Measurements from ENCODE around the gene WFDC6. TPM values are rescaled to one million over a fixed set of nuclear protein-coding genes. Genes with fewer than 3 reads are reported as not detected.
"Not testable (repeated sequence)": the region's sequence is repeated elsewhere in the genome, so short reads cannot be mapped to it uniquely, and the experiment has no call there.

WFDC6 gene
- total RNA-seq (2014; rRNA removed; shearing (Covaris generic); ENCODE audit: low replicate concordance): not detected in 2 replicates

DNA sequence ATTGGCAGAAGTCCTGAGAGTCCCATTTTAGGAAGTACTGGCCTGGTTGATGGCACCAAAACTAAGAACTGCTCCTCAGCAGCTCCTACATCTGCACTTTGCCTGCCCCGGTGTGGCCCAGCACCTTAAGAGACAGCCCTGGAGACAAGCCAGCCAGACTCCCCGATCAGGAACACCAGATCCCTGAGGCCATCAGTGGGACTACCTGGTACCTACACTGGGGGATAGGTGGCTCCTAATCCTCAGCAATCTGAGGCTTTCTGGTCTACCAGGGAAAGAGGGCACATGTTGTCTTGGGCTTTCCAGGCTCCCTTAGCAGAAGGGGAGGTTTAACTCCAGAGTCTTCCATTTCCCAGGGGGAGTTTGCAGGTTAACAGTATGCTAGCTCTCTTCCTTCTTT is at the start of gene WFDC6:
Gene WFDC6 (minus strand): TSS at position 101 of the 400 bp plus-strand sequence. CDS start 75 bp downstream, at position 26.
- no peaks in the 10 kb centered on the region for H3K27me3 ChIP-seq (ENCODE audit: low read length)
- DNase-seq: no peak
- no peaks in the 10 kb centered on the region for H3K4me1 ChIP-seq (ENCODE audit: low read length)
- H3K4me3 ChIP-seq (ENCODE audit: low read length): no peak within 1 kb of the TSS
- H3K27ac ChIP-seq (ENCODE audit: low read length): no peak within 1 kb of the TSS
- H3K4me2 ChIP-seq (ENCODE audit: low read depth, low read length, poor library complexity, severe bottlenecking): no peak within 1 kb of the TSS
- no peaks in the 10 kb centered on the region for H3K9me2 ChIP-seq (replicated peaks; ENCODE audit: insufficient read depth, low read length)
- no peaks in the 10 kb centered on the region for H3K79me2 ChIP-seq (ENCODE audit: low read length)
- H3K9ac ChIP-seq (ENCODE audit: low read length): no peak within 1 kb of the TSS
- no peaks in the 10 kb centered on the region for H3K9me3 ChIP-seq (ENCODE audit: low read length)
- no peak within 1 kb of the TSS for H2AFZ ChIP-seq (ENCODE audit: low read length)
- no peaks in the 10 kb centered on the region for H4K20me1 ChIP-seq (ENCODE audit: insufficient read depth, low read depth, low read length)
- no peaks in the 10 kb centered on the region for H3K36me3 ChIP-seq (ENCODE audit: insufficient read depth, low read length)

DNA sequence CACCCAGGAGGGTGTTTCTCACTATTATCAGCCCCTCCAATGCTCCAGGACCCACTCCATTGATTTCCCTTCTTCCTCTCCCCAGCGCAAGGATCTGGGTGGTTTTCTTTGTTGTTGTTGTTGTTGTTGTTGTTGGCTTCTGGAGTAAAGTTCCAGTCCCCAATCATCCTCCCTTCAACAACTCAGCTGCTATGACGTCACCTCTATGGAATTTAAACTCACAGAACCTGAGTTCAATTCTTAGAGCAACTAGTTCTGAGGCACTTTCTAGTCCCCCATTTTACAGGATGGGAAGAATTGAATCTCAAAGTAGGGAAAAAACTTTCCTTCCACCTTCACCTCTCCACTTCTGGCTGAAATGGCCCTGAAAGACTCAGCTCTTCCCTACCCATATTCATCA is 49.5 kb upstream of the WFDC6 start:
- no peak for DNase-seq
- Histone ChIP-seq H3K9me3 (ENCODE audit: low read length) (no peaks in the 10 kb centered on the region), H3K4me3 (ENCODE audit: low read length) (no peak overlapping the region), H4K20me1 (ENCODE audit: insufficient read depth, low read depth, low read length) (no peaks in the 10 kb centered on the region), H3K27me3 (ENCODE audit: low read length) (no peaks in the 10 kb centered on the region), H3K4me2 (ENCODE audit: low read depth, low read length, poor library complexity, severe bottlenecking) (no peak overlapping the region), H3K27ac (ENCODE audit: low read length) (no peak overlapping the region), H3K9ac (ENCODE audit: low read length) (no peak overlapping the region), H3K79me2 (ENCODE audit: low read length) (no peaks in the 10 kb centered on the region), H3K36me3 (ENCODE audit: insufficient read depth, low read length) (no peaks in the 10 kb centered on the region), H2AFZ (ENCODE audit: low read length) (no peak overlapping the region), H3K4me1 (ENCODE audit: low read length) (no peaks in the 10 kb centered on the region), H3K9me2 (replicated peaks; ENCODE audit: insufficient read depth, low read length) (no peaks in the 10 kb centered on the region)

- H3K9me3 ChIP-seq (ENCODE audit: low read length); H3K4me3 ChIP-seq (ENCODE audit: low read length); H3K9ac ChIP-seq (ENCODE audit: low read length); H3K4me2 ChIP-seq (ENCODE audit: low read depth, low read length, poor library complexity, severe bottlenecking); H2AFZ ChIP-seq (ENCODE audit: low read length); H4K20me1 ChIP-seq (ENCODE audit: insufficient read depth, low read depth, low read length); DNase-seq; H3K9me2 ChIP-seq (replicated peaks; ENCODE audit: insufficient read depth, low read length); H3K36me3 ChIP-seq (ENCODE audit: insufficient read depth, low read length); H3K79me2 ChIP-seq (ENCODE audit: low read length); H3K27ac ChIP-seq (ENCODE audit: low read length); H3K27me3 ChIP-seq (ENCODE audit: low read length); H3K4me1 ChIP-seq (ENCODE audit: low read length): not testable (repeated sequence)
Measured at GRCh38 chr20:45585986-45586385, 46.7 kb upstream of the WFDC6 start.

DNA sequence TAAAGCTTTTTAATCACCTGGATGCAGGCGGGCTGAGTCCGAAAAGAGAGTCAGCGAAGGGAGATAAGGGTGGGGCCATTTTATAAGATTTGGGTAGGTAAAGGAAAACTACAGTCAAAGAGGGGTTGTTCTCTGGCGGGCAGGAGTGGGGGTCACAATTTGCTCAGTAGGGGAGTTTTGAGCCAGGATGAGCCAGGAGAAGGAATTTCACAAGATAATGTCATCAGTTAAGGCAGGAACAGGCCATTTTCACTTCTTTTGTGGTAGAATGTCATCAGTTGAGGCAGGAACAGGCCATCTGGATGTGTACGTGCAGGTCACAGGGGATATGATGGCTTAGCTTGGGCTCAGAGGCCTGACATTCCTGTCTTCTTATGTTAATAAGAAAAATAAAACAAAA is 45.0 kb upstream of the WFDC6 start:
- not testable (repeated sequence) for H3K27ac ChIP-seq (ENCODE audit: low read length); H3K9me3 ChIP-seq (ENCODE audit: low read length); H2AFZ ChIP-seq (ENCODE audit: low read length)

DNA sequence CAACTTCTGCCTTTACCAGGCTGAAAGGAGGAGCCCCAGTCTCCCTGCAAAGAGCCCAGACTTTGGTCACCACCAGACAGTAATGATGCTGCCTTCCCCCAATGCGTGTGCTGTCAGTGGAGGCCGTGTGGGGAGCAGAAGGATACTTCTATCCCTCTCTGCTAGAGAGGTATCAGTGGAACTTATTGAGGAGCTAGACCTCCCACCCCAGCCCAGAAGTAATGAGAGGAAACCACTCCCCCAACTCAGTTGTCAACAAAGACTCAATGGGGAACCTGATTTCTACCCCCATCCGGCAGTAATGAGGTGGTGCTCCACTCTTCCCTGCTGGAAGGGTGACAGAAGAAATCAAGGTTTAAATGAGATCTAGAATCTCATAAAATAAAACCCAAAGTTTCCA is 44.2 kb upstream of the WFDC6 start:
- Histone ChIP-seq H3K27ac (ENCODE audit: low read length) (no peak overlapping the region), H2AFZ (ENCODE audit: low read length) (no peak overlapping the region), H3K4me1 (ENCODE audit: low read length) (no peaks in the 10 kb centered on the region), H3K9me3 (ENCODE audit: low read length) (no peaks in the 10 kb centered on the region), H3K9me2 (replicated peaks; ENCODE audit: insufficient read depth, low read length) (no peaks in the 10 kb centered on the region), H3K4me3 (ENCODE audit: low read length) (no peak overlapping the region), H3K4me2 (ENCODE audit: low read depth, low read length, poor library complexity, severe bottlenecking) (no peak overlapping the region), H3K79me2 (ENCODE audit: low read length) (no peaks in the 10 kb centered on the region), H3K36me3 (ENCODE audit: insufficient read depth, low read length) (no peaks in the 10 kb centered on the region), H4K20me1 (ENCODE audit: insufficient read depth, low read depth, low read length) (no peaks in the 10 kb centered on the region), H3K27me3 (ENCODE audit: low read length) (no peaks in the 10 kb centered on the region), H3K9ac (ENCODE audit: low read length) (no peak overlapping the region)
- DNase-seq: no peak

More for the DNA sequence above, 45.0 kb upstream of the WFDC6 start:
- not testable (repeated sequence) for H3K4me1 ChIP-seq (ENCODE audit: low read length); H3K4me2 ChIP-seq (ENCODE audit: low read depth, low read length, poor library complexity, severe bottlenecking); H4K20me1 ChIP-seq (ENCODE audit: insufficient read depth, low read depth, low read length); H3K9me2 ChIP-seq (replicated peaks; ENCODE audit: insufficient read depth, low read length); H3K36me3 ChIP-seq (ENCODE audit: insufficient read depth, low read length); H3K4me3 ChIP-seq (ENCODE audit: low read length); H3K79me2 ChIP-seq (ENCODE audit: low read length); DNase-seq; H3K9ac ChIP-seq (ENCODE audit: low read length); H3K27me3 ChIP-seq (ENCODE audit: low read length)

DNA sequence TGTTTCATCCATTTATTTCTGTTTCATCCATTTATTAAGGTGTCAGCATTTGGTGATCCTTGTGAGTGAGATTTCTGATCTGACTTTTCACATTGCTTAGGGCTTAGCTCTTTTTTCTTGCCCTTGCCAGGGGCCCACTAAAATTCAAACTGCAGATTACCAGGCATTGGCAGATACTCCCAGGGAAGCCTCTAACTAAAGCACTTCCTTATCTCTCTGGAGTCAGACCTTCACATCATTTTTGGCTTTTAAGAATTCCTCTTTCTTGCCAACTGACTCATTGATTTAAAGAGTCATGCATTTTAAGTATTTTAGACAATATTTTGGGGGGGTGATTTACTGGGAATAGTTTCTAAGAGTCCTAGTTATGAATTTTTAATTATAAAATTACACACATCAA is 42.4 kb upstream of the WFDC6 start:
- no peaks in the 10 kb centered on the region for H3K9me2 ChIP-seq (replicated peaks; ENCODE audit: insufficient read depth, low read length)
- H3K9me3 ChIP-seq (ENCODE audit: low read length): no peaks in the 10 kb centered on the region
- no peaks in the 10 kb centered on the region for H3K79me2 ChIP-seq (ENCODE audit: low read length)
- no peak overlapping the region for H3K4me3 ChIP-seq (ENCODE audit: low read length)
- DNase-seq: no peak
- H3K9ac ChIP-seq (ENCODE audit: low read length): no peak overlapping the region
- H3K27me3 ChIP-seq (ENCODE audit: low read length): no peaks in the 10 kb centered on the region
- H3K4me1 ChIP-seq (ENCODE audit: low read length): no peaks in the 10 kb centered on the region
- no peak overlapping the region for H3K27ac ChIP-seq (ENCODE audit: low read length)
- no peaks in the 10 kb centered on the region for H3K36me3 ChIP-seq (ENCODE audit: insufficient read depth, low read length)
- no peak overlapping the region for H3K4me2 ChIP-seq (ENCODE audit: low read depth, low read length, poor library complexity, severe bottlenecking)
- H4K20me1 ChIP-seq (ENCODE audit: insufficient read depth, low read depth, low read length): no peaks in the 10 kb centered on the region
- H2AFZ ChIP-seq (ENCODE audit: low read length): no peak overlapping the region

GRCh38 chr20:45579184-45579583 is 39.9 kb upstream of the WFDC6 start, which contains the start of gene WFDC8:
Gene WFDC8, minus strand, starts transcription at chr20:45579284. Its CDS starts 37 bp downstream, at chr20:45579247.
- no peaks in the 10 kb centered on the region for H3K9me2 ChIP-seq (replicated peaks; ENCODE audit: insufficient read depth, low read length)

DNA sequence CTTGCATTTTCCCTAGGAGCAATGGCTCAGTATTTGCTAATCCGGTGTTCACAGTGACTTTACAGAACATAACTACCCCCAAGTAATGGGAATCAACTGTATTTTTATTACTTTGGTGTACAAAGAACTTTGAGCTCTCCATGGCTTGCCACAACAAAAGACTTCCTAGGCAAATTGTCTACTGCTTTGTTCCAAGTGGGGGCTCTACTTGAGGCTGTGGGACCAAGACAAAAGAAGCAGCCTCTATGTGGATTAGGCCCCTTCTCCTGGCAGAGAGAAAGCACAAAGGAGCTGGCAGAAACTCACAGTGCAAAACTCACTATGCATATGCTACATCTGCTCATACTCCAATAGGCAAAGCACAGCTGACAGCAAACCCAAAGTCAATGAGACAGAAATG is 38.9 kb upstream of the WFDC6 start:
- no peaks in the 10 kb centered on the region for H3K9me2 ChIP-seq (replicated peaks; ENCODE audit: insufficient read depth, low read length)

More at GRCh38 chr20:45579184-45579583, 39.9 kb upstream of the WFDC6 start, which contains the start of gene WFDC8:
- no peaks in the 10 kb centered on the region for H3K9me3 ChIP-seq (ENCODE audit: low read length)
- H4K20me1 ChIP-seq (ENCODE audit: insufficient read depth, low read depth, low read length): no peaks in the 10 kb centered on the region
- no peak within 1 kb of the TSS for H2AFZ ChIP-seq (ENCODE audit: low read length)
- no peak for DNase-seq
- H3K4me2 ChIP-seq (ENCODE audit: low read depth, low read length, poor library complexity, severe bottlenecking): no peak within 1 kb of the TSS
- no peaks in the 10 kb centered on the region for H3K4me1 ChIP-seq (ENCODE audit: low read length)
- no peaks in the 10 kb centered on the region for H3K27me3 ChIP-seq (ENCODE audit: low read length)
- H3K27ac ChIP-seq (ENCODE audit: low read length): no peak within 1 kb of the TSS
- no peak within 1 kb of the TSS for H3K9ac ChIP-seq (ENCODE audit: low read length)
- no peaks in the 10 kb centered on the region for H3K79me2 ChIP-seq (ENCODE audit: low read length)
- H3K4me3 ChIP-seq (ENCODE audit: low read length): no peak within 1 kb of the TSS
- no peaks in the 10 kb centered on the region for H3K36me3 ChIP-seq (ENCODE audit: insufficient read depth, low read length)

DNA sequence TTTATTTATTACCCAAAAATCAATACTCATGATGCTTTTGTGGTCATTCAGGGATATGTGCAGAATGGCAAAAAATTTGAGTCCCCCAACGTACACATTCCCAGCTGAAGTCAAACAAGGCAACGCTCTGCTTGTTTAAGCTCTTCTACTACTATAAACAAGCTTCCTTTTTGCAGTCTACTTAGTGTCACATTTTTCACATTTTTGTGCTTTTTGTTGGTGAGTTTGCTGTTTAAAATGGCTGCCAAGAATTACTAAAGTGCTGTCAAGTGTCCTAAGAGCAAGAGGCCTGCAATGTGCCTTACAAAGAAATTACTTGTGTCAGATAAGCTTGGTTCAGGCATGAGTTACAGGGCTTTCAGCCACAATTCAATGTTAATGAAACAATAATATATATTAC is 37.7 kb upstream of the WFDC6 start:
- Histone ChIP-seq H3K4me1 (ENCODE audit: low read length) (no peaks in the 10 kb centered on the region), H3K4me2 (ENCODE audit: low read depth, low read length, poor library complexity, severe bottlenecking) (no peak overlapping the region), H4K20me1 (ENCODE audit: insufficient read depth, low read depth, low read length) (no peaks in the 10 kb centered on the region), H3K9ac (ENCODE audit: low read length) (no peak overlapping the region), H3K9me3 (ENCODE audit: low read length) (no peaks in the 10 kb centered on the region), H3K36me3 (ENCODE audit: insufficient read depth, low read length) (no peaks in the 10 kb centered on the region), H3K4me3 (ENCODE audit: low read length) (no peak overlapping the region), H3K79me2 (ENCODE audit: low read length) (no peaks in the 10 kb centered on the region), H3K9me2 (replicated peaks; ENCODE audit: insufficient read depth, low read length) (no peaks in the 10 kb centered on the region), H2AFZ (ENCODE audit: low read length) (no peak overlapping the region), H3K27ac (ENCODE audit: low read length) (no peak overlapping the region), H3K27me3 (ENCODE audit: low read length) (no peaks in the 10 kb centered on the region)
- DNase-seq: no peak

More for the DNA sequence above, 38.9 kb upstream of the WFDC6 start:
- Histone ChIP-seq H3K27ac (ENCODE audit: low read length) (no peak overlapping the region), H3K79me2 (ENCODE audit: low read length) (no peaks in the 10 kb centered on the region), H3K9me3 (ENCODE audit: low read length) (no peaks in the 10 kb centered on the region), H2AFZ (ENCODE audit: low read length) (no peak overlapping the region), H4K20me1 (ENCODE audit: insufficient read depth, low read depth, low read length) (no peaks in the 10 kb centered on the region), H3K4me3 (ENCODE audit: low read length) (no peak overlapping the region), H3K36me3 (ENCODE audit: insufficient read depth, low read length) (no peaks in the 10 kb centered on the region), H3K27me3 (ENCODE audit: low read length) (no peaks in the 10 kb centered on the region), H3K4me2 (ENCODE audit: low read depth, low read length, poor library complexity, severe bottlenecking) (no peak overlapping the region), H3K9ac (ENCODE audit: low read length) (no peak overlapping the region), H3K4me1 (ENCODE audit: low read length) (no peaks in the 10 kb centered on the region)
- no peak for DNase-seq
